CD8-positive, alpha-beta memory T cell (primary cell): ENCODE results near the gene ATXN7. TPM values are rescaled to one million over a fixed set of nuclear protein-coding genes. Genes with fewer than 3 reads are reported as not detected.

Experiments used
- CTCF ChIA-PET: fragments of 350-600 bp; sonication (Branson Sonifier 250); formaldehyde crosslinking; loops from one replicate; lab custom pipeline; 2021; ENCODE audit warnings: antibody characterized with exemption; lab: Charles Lee
- POLR2A ChIA-PET: fragments of 350-600 bp; sonication (Branson Sonifier 250); formaldehyde crosslinking; loops from one replicate; lab custom pipeline; 2021; ENCODE audit warnings: antibody characterized with exemption; lab: Charles Lee
- DNase-seq, 5 donors: peaks; one replicate each; pipeline versions ENCODE4 v3.0.0 to v3.0.0-alpha.2; 2020 to 2022; ENCODE audit warnings: mixed read lengths in 1 of 5
- H3K27ac ChIP-seq: one replicate; pipeline ENCODE4 v1.7.0; 2013; ENCODE audit warnings: low read depth, mild to moderate bottlenecking, low read length, moderate library complexity
- H3K27me3 ChIP-seq: 2 replicates; pipeline ENCODE4 v1.7.0; 2013; ENCODE audit warnings: low read length, mild to moderate bottlenecking; ENCODE audit not compliant: insufficient read depth, poor library complexity, severe bottlenecking
- H3K36me3 ChIP-seq: 2 replicates; pipeline ENCODE4 v1.7.0; 2013; ENCODE audit warnings: mild to moderate bottlenecking, low read length, moderate library complexity; ENCODE audit not compliant: insufficient read depth
- H3K4me1 ChIP-seq: 2 replicates; pipeline ENCODE4 v1.7.0; 2013; ENCODE audit warnings: mild to moderate bottlenecking, low read length, moderate library complexity; ENCODE audit not compliant: insufficient read depth
- H3K4me3 ChIP-seq: 2 replicates; pipeline ENCODE4 v1.7.0; 2013; ENCODE audit warnings: mild to moderate bottlenecking, low read length
- H3K9me3 ChIP-seq: 2 replicates; pipeline ENCODE4 v1.7.0; 2013; ENCODE audit warnings: mild to moderate bottlenecking, low read length
- H3K27ac Mint-ChIP-seq, 8 donors: one replicate each; pipeline ENCODE4 v1.8.0; 2020 to 2021; ENCODE audit warnings: mixed read lengths in 8 of 8, mild to moderate bottlenecking in 6 of 8, inconsistent platforms in 3 of 8, moderate library complexity in 3 of 8
- H3K27me3 Mint-ChIP-seq, 2 donors: one replicate each; pipeline ENCODE4 v1.8.0; 2020 to 2021; ENCODE audit warnings: mixed read lengths in 2 of 2, mild to moderate bottlenecking in 1 of 2, moderate library complexity in 1 of 2
- H3K36me3 Mint-ChIP-seq, 3 donors: one replicate each; pipeline ENCODE4 v1.8.0; 2020 to 2021; ENCODE audit warnings: mixed read lengths in 3 of 3, inconsistent platforms in 1 of 3, mild to moderate bottlenecking in 1 of 3
- H3K4me1 Mint-ChIP-seq, 3 donors: one replicate each; pipeline ENCODE4 v1.8.0; 2020 to 2021; ENCODE audit warnings: mixed read lengths in 3 of 3, inconsistent platforms in 1 of 3, mild to moderate bottlenecking in 1 of 3
- H3K4me3 Mint-ChIP-seq, 7 donors: one replicate each; pipeline ENCODE4 v1.8.0; 2020 to 2021; ENCODE audit warnings: mixed read lengths in 7 of 7, mild to moderate bottlenecking in 6 of 7, moderate library complexity in 4 of 7, inconsistent platforms in 2 of 7
- H3K9me3 Mint-ChIP-seq, 5 donors: one replicate each; pipeline ENCODE4 v1.8.0; 2020 to 2022; ENCODE audit warnings: mixed read lengths in 5 of 5, mild to moderate bottlenecking in 3 of 5, moderate library complexity in 2 of 5, inconsistent platforms in 1 of 5
- polyA plus RNA-seq: library from polyadenylated mRNA; unstranded; fragments of 300-500 nt; fragmentation: Illumina TruSeq; gene quantifications from one replicate; pipeline ENCODE4 v1.2.3, GENCODE V29; 2021
- total RNA-seq, 2 experiments: library from RNA; stranded (reverse); gene quantifications; one replicate each; pipeline ENCODE4 v1.2.3, GENCODE V29; 2021

The ATXN7 gene, protein sequence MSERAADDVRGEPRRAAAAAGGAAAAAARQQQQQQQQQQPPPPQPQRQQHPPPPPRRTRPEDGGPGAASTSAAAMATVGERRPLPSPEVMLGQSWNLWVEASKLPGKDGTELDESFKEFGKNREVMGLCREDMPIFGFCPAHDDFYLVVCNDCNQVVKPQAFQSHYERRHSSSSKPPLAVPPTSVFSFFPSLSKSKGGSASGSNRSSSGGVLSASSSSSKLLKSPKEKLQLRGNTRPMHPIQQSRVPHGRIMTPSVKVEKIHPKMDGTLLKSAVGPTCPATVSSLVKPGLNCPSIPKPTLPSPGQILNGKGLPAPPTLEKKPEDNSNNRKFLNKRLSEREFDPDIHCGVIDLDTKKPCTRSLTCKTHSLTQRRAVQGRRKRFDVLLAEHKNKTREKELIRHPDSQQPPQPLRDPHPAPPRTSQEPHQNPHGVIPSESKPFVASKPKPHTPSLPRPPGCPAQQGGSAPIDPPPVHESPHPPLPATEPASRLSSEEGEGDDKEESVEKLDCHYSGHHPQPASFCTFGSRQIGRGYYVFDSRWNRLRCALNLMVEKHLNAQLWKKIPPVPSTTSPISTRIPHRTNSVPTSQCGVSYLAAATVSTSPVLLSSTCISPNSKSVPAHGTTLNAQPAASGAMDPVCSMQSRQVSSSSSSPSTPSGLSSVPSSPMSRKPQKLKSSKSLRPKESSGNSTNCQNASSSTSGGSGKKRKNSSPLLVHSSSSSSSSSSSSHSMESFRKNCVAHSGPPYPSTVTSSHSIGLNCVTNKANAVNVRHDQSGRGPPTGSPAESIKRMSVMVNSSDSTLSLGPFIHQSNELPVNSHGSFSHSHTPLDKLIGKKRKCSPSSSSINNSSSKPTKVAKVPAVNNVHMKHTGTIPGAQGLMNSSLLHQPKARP
- 10 to 100 TPM; 33.9 to 34.6 TPM for total RNA-seq
- 14.1 TPM for polyA plus RNA-seq

DNA sequence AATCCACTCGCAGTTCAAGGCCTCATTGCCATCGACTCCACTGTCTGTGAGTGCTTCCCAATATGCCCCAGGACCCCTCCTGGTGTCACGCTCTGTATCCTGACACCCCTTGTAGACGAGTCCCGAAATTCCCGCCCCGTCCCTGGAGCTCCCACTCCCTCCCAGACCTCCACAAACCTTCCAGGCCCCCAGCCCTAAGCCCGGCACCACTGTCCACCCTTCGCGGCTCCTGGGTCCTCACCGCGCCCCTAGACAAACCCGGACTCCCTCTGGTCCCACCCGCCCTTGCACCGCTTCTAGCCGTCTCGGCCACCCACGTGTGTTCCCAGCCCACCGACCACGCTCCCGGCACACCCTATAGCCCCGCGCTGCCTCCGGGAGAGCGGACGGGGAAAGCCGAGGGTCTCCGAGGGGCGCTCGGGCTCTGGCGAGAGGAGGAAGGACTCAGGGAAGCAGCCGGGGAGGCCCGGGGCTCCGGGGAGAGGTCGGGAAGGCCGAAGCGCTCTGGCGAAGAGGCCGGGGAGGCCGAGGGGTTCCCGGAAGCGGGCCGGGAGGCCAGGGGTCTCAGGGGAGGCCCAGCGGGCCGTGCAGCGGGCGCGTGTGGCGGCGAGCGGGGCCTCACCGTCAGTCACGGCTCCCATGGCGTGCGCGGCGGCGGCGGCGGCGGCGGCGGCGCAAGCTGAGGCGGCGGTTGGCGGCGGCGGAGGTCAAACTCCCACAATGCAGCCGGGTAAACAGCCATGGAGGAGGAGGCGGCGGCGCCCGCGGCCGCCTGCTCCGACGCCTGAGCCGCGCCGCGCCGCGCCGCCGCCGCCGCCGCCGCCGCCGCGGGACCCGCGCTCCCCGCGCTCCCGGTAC lies at the start of gene ATXN7, which contains the start of gene THOC7:
TSS of gene ATXN7 (plus strand) at position 718 of the 858 bp plus-strand sequence. CDS start 48,732 bp downstream, outside the sequence.
TSS of gene THOC7 (minus strand) at position 656 of the 858 bp plus-strand sequence. CDS start at position 641, 15 bp downstream.
- Mint-ChIP-seq H3K4me3 (peak within 1 kb of the TSS; percentile 92 to 97 (median 95)), H3K27ac (peak within 1 kb of the TSS; percentile 91 to 97 (median 96)), H3K9me3 (no peaks in the 10 kb centered on the region), H3K36me3 (peaks cover 0 to 25% (median 2%) of the 10 kb centered on the region in 3 donors), H3K4me1 (peaks cover 59 to 81% (median 74%) of the 10 kb centered on the region in 3 donors), H3K27me3 (peaks cover 0 to 5% of the 10 kb centered on the region in 2 donors)
- DNase-seq, result peak; percentile 56 to 80 (median 74)
- H3K36me3 ChIP-seq, result no peaks in the 10 kb centered on the region
- H3K27me3 ChIP-seq, result no peaks in the 10 kb centered on the region
- H3K4me1 ChIP-seq, result peaks cover 22% of the 10 kb centered on the region
- H3K4me3 ChIP-seq, result peak within 1 kb of the TSS; percentile 66
- no peaks in the 10 kb centered on the region for H3K9me3 ChIP-seq
- ChIA-PET CTCF (interaction anchor here (1.0 to 2.6 kb wide), 3 partner anchors 12 to 160 kb away, joined by 3 to 7 read pairs (median 3); no protein-coding TSS in a partner anchor), POLR2A (interaction anchor here (0.6 to 1.4 kb wide), 3 partner anchors 9 to 160 kb away, joined by 4 to 6 read pairs (median 4); partner anchors contain the start of genes PSMD6 and SCAANT1)
- peak within 1 kb of the TSS; percentile 75 for H3K27ac ChIP-seq

GRCh38 chr3:63814237-63814636 lies 49.4 kb upstream of the ATXN7 start:
- POLR2A ChIA-PET, result no interaction called here
- Histone ChIP-seq H3K27me3 (no peaks in the 10 kb centered on the region), H3K9me3 (no peaks in the 10 kb centered on the region), H3K27ac (no peak overlapping the region), H3K36me3 (no peaks in the 10 kb centered on the region), H3K4me1 (no peaks in the 10 kb centered on the region), H3K4me3 (no peak overlapping the region)
- peaks cover 3 to 11% (median 5%) of the 10 kb centered on the region in 3 donors for H3K4me1 Mint-ChIP-seq
- H3K27me3 Mint-ChIP-seq, result no peaks in the 10 kb centered on the region
- DNase-seq, result no peak
- CTCF ChIA-PET, result no interaction called here
- H3K4me3 Mint-ChIP-seq, result no peak overlapping the region
- H3K9me3 Mint-ChIP-seq, result no peaks in the 10 kb centered on the region
- H3K36me3 Mint-ChIP-seq, result no peaks in the 10 kb centered on the region
- H3K27ac Mint-ChIP-seq, result peak overlapping the region in 1 of 8 donors; percentile 17

GRCh38 chr3:63817225-63817624 lies 46.4 kb upstream of the ATXN7 start:
- Mint-ChIP-seq H3K4me3 (no peak overlapping the region), H3K4me1 (peaks cover 3 to 11% (median 5%) of the 10 kb centered on the region in 3 donors), H3K36me3 (no peaks in the 10 kb centered on the region), H3K27me3 (no peaks in the 10 kb centered on the region), H3K9me3 (no peaks in the 10 kb centered on the region), H3K27ac (no peak overlapping the region)
- H3K9me3 ChIP-seq, result no peaks in the 10 kb centered on the region
- H3K27me3 ChIP-seq, result no peaks in the 10 kb centered on the region
- H3K36me3 ChIP-seq, result no peaks in the 10 kb centered on the region
- H3K27ac ChIP-seq, result no peak overlapping the region
- no peak for DNase-seq
- ChIA-PET CTCF (interaction anchor here (0.7 to 2.3 kb wide), 3 partner anchors 9 to 17 kb away, joined by 3 to 6 read pairs (median 3); no protein-coding TSS in a partner anchor), POLR2A (no interaction called here)
- no peak overlapping the region for H3K4me3 ChIP-seq
- no peaks in the 10 kb centered on the region for H3K4me1 ChIP-seq

DNA sequence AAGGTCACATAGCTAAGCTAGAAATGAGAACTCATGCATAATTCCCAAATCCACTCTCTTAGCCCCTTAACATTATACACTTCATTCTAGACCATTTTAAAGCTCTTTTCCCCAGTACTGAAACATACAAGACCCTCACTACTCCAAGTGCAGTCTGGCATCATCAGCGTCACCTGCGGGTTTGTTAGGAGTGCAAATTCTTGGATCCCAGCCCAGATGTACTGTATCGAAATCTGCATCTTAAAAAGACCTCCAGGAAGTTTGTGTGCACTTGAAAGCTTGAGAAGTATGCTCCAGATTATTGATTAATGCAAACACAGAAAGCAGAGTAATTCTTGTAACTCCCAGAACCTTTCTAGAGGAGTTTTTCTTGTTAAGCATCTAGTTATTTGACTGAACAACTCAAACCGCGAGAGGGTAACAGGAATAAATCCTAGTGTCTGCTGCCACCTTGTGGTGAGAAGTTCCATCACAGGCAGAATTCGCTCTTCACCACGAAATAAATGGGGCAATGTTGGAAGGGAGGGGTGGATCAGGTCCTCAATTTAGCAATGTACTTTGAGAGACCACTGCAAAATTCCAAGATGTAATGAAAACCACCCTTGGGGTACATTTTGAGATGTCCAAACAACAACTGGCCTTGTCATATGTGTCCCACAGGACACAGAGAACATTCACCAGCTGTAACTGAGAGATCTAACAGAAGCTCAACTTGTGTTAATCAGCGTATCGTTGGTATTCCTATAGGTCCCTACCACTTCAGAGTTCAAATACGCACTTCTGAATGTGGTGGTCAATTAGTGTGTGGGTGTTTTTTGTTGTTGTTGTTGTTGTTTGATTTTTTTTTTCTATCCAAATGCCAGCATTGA lies 45.2 kb upstream of the ATXN7 start:
- Histone ChIP-seq H3K9me3 (no peaks in the 10 kb centered on the region), H3K4me1 (no peaks in the 10 kb centered on the region), H3K4me3 (no peak overlapping the region), H3K36me3 (no peaks in the 10 kb centered on the region), H3K27me3 (no peaks in the 10 kb centered on the region), H3K27ac (no peak overlapping the region)
- Mint-ChIP-seq H3K27me3 (no peaks in the 10 kb centered on the region), H3K9me3 (no peaks in the 10 kb centered on the region), H3K36me3 (peaks cover 0 to 2% (median 0%) of the 10 kb centered on the region in 3 donors), H3K27ac (no peak overlapping the region), H3K4me3 (no peak overlapping the region), H3K4me1 (peaks cover 3 to 11% (median 5%) of the 10 kb centered on the region in 3 donors)
- ChIA-PET POLR2A (no interaction called here), CTCF (interaction anchor here (0.6 to 2.3 kb wide), 8 partner anchors 10 to 466 kb away, joined by 3 to 7 read pairs (median 4); no protein-coding TSS in a partner anchor)
- peak; percentile 26 to 58 (median 36) for DNase-seq

- H3K36me3 ChIP-seq, result no peaks in the 10 kb centered on the region
- H3K4me1 Mint-ChIP-seq, result peaks cover 3 to 11% (median 5%) of the 10 kb centered on the region in 3 donors
- H3K27me3 Mint-ChIP-seq, result no peaks in the 10 kb centered on the region
- CTCF ChIA-PET, result interaction anchor here (1.2 to 2.3 kb wide), 6 partner anchors 9 to 51 kb away, joined by 3 to 7 read pairs (median 4); no protein-coding TSS in a partner anchor
- H3K27ac ChIP-seq, result no peak within 1 kb of the TSS
- no peak within 1 kb of the TSS for H3K4me3 ChIP-seq
- H3K4me1 ChIP-seq, result no peaks in the 10 kb centered on the region
- peak within 1 kb of the TSS in 1 of 8 donors; percentile 42 for H3K27ac Mint-ChIP-seq
- no peaks in the 10 kb centered on the region for H3K9me3 ChIP-seq
- no peak for DNase-seq
- peaks cover 0 to 2% (median 0%) of the 10 kb centered on the region in 3 donors for H3K36me3 Mint-ChIP-seq
- H3K4me3 Mint-ChIP-seq, result no peak within 1 kb of the TSS
- H3K27me3 ChIP-seq, result no peaks in the 10 kb centered on the region
- POLR2A ChIA-PET, result no interaction called here
- no peaks in the 10 kb centered on the region for H3K9me3 Mint-ChIP-seq
Measured at GRCh38 chr3:63819151-63819398, 44.6 kb upstream of the ATXN7 start, which contains the start of gene C3orf49. TSS of gene C3orf49 (plus strand) at chr3:63819299. CDS start at chr3:63819472, 173 bp downstream.

DNA sequence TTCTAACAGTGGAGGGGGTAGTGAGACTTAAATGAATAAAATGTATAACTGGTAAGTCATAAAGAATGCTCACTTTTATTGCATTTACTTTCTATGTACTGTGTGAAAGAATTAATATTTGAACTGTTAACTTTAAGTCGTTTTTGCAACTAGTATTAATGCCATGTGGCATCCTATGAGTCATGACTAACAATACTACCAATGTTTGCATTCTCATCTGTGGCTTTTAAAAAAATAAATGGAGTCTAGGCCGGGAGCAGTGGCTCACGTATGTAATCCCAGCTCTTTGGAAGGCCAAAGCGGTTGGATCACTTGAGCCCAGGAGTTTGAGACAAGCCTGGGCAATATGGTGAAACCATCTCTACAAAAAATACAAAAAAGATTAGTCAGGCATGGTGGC lies 39.4 kb upstream of the ATXN7 start:
- Histone ChIP-seq H3K4me3 (no peak overlapping the region), H3K27ac (no peak overlapping the region), H3K36me3 (no peaks in the 10 kb centered on the region), H3K4me1 (no peaks in the 10 kb centered on the region), H3K9me3 (no peaks in the 10 kb centered on the region), H3K27me3 (no peaks in the 10 kb centered on the region)
- no peak overlapping the region for H3K27ac Mint-ChIP-seq
- no peak for DNase-seq
- H3K27me3 Mint-ChIP-seq, result no peaks in the 10 kb centered on the region
- H3K4me3 Mint-ChIP-seq, result no peak overlapping the region
- POLR2A ChIA-PET, result no interaction called here
- no peaks in the 10 kb centered on the region for H3K9me3 Mint-ChIP-seq
- H3K36me3 Mint-ChIP-seq, result peaks cover 0 to 8% (median 7%) of the 10 kb centered on the region in 3 donors
- CTCF ChIA-PET, result no interaction called here
- no peaks in the 10 kb centered on the region for H3K4me1 Mint-ChIP-seq
